GM10266 (cell line): ENCODE results near the gene TTC9C.
"Not testable (repeated sequence)": the region's sequence is repeated elsewhere in the genome, so short reads cannot be mapped to it uniquely, and the experiment has no call there.

Source experiments
- DNase-seq: peaks from one replicate; pipeline ENCODE4 v3.0.0; 2012; ENCODE audit errors: extremely low spot score
- TF ChIP-seq, protein P1 (sequence below): IDR thresholded peaks from 2 replicates; pipeline ENCODE4 v1.5.1; 2012; ENCODE audit warnings: mild to moderate bottlenecking, low read depth; ENCODE audit not compliant: control insufficient read depth, insufficient read depth; ENCODE audit errors: missing control alignments

Gene TTC9C

DNA sequence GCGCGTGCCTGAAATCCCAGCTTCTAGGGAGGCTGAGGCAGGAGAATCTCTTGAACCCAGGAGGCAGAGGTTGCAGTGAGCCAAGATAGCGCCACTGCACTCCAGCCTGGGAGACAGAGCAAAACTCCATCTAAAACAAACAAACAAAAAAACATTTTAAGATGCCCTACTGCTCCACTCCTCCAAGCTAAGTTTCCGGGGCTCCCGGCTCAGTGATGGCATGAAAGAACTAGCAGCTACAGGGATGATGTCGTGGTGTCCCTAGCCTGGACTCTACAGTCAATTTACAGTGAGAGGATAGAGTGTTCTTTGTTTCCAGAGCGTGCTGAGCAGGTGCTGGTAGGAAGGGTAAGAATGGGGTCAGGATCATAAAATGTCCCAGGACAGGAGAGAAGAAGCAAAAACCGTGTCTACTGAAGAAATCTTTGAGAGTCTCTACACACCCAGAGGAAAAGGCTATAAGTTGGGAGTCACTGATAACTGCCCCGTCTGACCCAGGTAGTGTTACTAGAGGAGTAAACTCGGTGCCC is 26.9 kb downstream of the TTC9C start:
- TF ChIP-seq, protein P1, sequence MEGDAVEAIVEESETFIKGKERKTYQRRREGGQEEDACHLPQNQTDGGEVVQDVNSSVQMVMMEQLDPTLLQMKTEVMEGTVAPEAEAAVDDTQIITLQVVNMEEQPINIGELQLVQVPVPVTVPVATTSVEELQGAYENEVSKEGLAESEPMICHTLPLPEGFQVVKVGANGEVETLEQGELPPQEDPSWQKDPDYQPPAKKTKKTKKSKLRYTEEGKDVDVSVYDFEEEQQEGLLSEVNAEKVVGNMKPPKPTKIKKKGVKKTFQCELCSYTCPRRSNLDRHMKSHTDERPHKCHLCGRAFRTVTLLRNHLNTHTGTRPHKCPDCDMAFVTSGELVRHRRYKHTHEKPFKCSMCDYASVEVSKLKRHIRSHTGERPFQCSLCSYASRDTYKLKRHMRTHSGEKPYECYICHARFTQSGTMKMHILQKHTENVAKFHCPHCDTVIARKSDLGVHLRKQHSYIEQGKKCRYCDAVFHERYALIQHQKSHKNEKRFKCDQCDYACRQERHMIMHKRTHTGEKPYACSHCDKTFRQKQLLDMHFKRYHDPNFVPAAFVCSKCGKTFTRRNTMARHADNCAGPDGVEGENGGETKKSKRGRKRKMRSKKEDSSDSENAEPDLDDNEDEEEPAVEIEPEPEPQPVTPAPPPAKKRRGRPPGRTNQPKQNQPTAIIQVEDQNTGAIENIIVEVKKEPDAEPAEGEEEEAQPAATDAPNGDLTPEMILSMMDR: no peak

DNA sequence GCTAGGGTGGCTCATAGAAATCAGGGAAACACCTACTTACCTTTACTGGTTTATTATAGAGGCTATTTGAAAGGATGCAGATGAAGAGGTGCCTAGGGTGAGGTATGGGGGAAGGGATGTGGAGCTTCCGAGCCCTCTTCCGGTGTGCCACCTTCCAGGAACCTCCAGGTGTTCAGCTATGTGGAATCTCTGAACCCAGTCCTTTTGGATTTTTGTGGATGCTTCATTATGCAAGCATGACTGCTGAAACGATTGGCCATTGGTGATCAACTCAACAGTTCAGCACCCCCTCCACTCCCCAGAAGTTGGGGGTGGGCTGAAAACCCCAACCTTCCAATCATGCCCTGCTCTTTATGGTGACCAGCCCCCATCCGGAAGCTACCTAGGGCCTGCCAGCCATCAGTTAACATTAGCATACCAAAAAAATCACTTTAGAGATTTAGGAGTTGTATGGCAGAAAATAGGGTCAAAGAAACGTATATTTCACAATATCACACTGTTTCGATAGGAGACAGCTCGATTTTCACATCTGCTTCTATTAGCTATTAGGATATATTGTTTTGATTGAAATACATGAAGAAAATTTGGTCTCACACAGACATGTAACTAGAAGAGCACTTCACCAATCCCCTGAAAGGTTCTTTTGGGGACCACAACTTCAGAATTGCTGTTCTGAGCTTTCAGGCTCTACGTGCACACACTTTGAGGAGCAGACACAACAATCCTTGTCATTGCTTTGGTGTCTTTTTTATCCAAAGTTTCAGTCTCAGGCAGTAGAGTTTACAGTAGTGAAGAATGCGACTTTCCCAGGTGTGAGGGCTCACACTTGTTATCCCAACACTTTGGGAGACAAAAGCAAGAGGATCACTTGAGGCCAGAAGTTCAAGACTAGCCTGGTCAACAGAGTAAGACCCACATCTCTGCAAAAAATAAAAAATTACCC is 29.8 kb downstream of the TTC9C start:
- no peak for DNase-seq
- TF ChIP-seq, protein P1: no peak

More for the DNA sequence above, 26.9 kb downstream of the TTC9C start:
- DNase-seq: no peak

DNA sequence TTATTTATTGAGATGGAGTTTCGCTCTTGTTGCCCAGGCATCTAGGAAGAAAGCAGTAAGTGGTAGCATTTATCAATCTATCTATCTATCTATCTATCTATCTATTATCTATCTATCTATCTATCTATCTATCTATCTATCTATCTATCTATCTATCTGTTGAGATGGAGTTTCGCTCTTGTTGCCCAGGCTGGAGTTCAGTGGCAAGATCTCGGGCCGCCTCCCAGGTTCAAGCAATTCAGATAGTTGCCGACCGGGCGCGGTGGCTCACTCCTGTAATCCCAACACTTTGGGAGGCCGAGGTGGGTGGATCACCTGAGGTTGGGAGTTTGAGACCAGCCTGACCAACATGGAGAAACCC is 32.6 kb downstream of the TTC9C start:
- not testable (repeated sequence) for DNase-seq

DNA sequence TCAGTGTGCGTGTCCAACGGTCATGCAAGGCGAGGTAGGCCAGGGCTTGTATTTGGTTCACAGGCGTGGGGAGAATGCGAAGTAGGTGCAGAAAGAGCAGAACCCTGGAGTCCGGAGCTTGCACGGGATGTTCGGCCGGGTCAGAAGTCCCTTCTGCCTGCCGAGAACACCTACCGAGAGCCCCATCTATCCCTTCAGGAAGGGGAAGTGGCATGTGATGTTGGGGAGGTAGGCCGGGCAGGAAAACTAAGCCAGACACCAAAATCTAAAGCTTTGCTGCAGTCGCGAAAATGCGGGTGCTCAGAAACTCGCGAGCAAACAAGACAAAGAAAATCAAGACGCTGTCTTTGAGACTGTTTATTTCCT is 42.5 kb downstream of the TTC9C start:
- no peak for DNase-seq
- TF ChIP-seq, protein P1: no peak

DNA sequence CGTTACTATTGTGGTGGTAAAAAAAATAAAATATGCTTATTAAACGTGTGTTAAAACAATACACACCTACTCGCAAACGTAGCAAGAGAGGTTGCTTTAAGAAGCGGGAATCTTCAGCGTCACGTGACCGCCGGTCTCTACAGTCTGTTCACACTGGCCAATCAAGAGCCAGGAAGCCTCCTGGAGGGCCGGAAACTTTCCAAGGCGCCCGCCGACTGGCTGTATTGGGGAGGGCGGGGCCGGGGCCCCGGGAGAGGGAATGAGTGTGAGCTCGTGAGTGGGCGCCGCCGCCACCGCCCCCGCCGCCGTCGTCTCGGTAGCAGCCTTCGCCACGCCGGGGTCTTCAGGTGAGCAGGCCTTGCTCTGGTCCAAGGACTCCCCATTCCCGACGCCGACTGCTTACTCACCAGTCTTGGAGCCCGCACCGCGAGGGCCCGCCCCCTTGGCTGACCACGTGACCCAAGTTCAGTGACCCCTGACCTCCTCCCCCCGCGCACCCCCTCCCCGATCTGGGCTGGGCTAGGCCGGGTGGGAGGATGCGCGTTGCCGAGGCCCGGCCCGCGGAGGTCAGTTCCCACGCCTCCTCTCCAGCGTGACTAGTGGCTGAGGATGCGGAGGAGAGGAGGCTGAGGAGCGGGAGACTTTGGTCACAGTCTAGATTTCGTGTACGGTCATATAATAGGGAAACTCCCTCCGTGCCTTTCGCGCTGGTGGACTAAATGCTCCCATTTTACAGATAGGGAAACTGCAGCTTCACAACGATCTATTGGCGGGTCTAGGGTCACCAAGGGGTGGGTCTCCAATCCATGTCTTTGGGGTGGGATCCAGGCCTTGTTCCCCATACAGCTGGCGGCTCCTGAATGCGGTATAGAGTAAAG is 43.1 kb downstream of the TTC9C start, which contains the start of gene TAF6L:
Gene TAF6L, plus strand, starts transcription at position 253 of the 878 bp plus-strand sequence. CDS start 4,388 bp downstream, outside the sequence.
- TF ChIP-seq, protein P1: no peak
- peak; percentile 89 for DNase-seq

DNA sequence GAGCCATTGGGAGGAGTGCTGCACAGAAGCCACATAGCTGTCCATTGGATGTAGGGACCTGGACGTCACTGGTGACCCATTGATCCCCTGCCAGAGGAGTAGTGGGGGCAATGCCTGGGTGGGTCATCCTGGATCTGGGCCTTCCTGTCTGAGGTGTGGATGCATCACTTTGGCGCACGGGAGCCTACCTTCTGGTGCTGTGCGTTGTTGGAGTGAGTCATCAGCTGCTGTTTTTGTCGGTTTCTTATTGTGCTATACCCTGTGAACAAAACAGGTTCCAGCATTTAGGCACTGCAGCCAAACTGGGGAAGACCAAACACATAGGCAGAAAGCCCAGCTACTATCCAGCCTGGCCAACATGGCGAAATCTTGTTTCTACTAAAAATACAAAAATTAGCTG is 46.1 kb downstream of the TTC9C start:
- TF ChIP-seq, protein P1: no peak
- no peak for DNase-seq

DNA sequence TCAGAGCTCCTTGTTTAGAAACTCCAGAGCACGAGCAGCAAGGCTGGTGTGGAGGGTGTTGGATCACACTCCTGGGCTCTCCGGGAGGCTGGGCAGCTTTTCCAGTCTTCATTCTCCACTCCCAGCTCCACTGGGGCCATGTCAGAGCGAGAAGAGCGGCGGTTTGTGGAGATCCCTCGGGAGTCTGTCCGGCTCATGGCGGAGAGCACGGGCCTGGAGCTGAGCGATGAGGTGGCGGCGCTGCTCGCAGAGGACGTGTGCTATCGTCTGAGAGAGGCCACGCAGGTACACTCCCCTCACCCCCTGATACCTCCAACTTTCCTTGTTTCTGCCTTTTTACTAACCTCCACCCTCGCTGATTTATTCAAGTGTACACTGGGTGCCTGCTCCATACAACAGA is 47.4 kb downstream of the TTC9C start:
- DNase-seq: no peak
- TF ChIP-seq, protein P1: no peak
